K562 (cell line): ENCODE measurements around the gene PCP4L1. TPM values are rescaled to one million over a fixed set of nuclear protein-coding genes. Genes with fewer than 3 reads are reported as not detected.
A peak's percentile ranks its signal among the peaks of the same experiment; 100 is the strongest.
"Not testable (repeated sequence)": the region's sequence is repeated elsewhere in the genome, so short reads cannot be mapped to it uniquely, and the experiment has no call there.

Source experiments
- ATAC-seq: fragments of 200-7000 bp; cut with Tn5 transposase; 3 replicates; pipeline ENCODE4 v1.9.1; 2020; ENCODE audit warnings: moderate library complexity
- BruUV-seq: library from RNA; stranded (reverse); fragments of 400-500 nt; replicated peaks from 2 replicates; lab custom pipeline; 2021; lab: Mats Ljungman, UMichigan
- CTCF ChIA-PET: fragments of 300-600 bp; formaldehyde crosslinking; extraction: SDS; loops from one replicate; lab custom pipeline; 2021; ENCODE audit warnings: low intra/inter-chr PET ratio; lab: Yijun Ruan, JAX
- POLR2A ChIA-PET: fragments of 300-600, 350-650 bp; sonication (Branson Sonifier 250); formaldehyde crosslinking; extraction: SDS; loops from one replicate; lab custom pipeline; 2021; ENCODE audit warnings: antibody characterized with exemption, inconsistent platforms; lab: Yijun Ruan, JAX
- DNase-seq, 4 experiments: peaks; one replicate each; pipeline versions ENCODE4 v3.0.0 to v3.0.0-alpha.2; 2011 to 2018; ENCODE audit warnings: low spot score in 3 of 4, mixed read lengths in 3 of 4; ENCODE audit errors: extremely low read depth in 1 of 4
- FAIRE-seq: peaks from 2 replicates; lab custom pipeline; 2011; peaks lifted over from hg19 to GRCh38; lab: Jason Lieb, UNC
- H2AFZ ChIP-seq: 2 replicates; pipeline ENCODE4 v1.6.0; 2011; ENCODE audit warnings: low read depth, low read length, control low read depth, inconsistent platforms
- H3K27ac ChIP-seq: fragments of 200-600 bp; 3 replicates; pipeline ENCODE4 v1.8.0; 2011; ENCODE audit warnings: low read depth, mild to moderate bottlenecking, control low read depth, inconsistent platforms, low read length, moderate library complexity, mixed read lengths; ENCODE audit errors: extremely low read depth
- H3K27me3 ChIP-seq, 2 experiments: fragments of 300-600 bp in 1 of 2; 2 replicates in 1 of 2; 3 replicates in 1 of 2; pipeline versions ENCODE4 v1.6.0 to v1.8.0; 2011; ENCODE audit warnings: inconsistent platforms in 2 of 2, low read length in 2 of 2, mild to moderate bottlenecking in 1 of 2, mixed read lengths in 1 of 2, moderate library complexity in 1 of 2; ENCODE audit not compliant: control insufficient read depth in 2 of 2, insufficient read depth in 2 of 2
- H3K36me3 ChIP-seq: fragments of 300-600 bp; 3 replicates; pipeline ENCODE4 v1.8.0; 2011; ENCODE audit warnings: mild to moderate bottlenecking, low read length, inconsistent platforms; ENCODE audit not compliant: control insufficient read depth, insufficient read depth
- H3K4me1 ChIP-seq, 2 experiments: fragments of 200-600 bp in 1 of 2; replicated peaks in 1 of 2; 2 replicates in 1 of 2; 3 replicates in 1 of 2; pipeline versions ENCODE4 v1.5.1 to v1.8.0; 2011; ENCODE audit warnings: inconsistent platforms in 2 of 2, low read length in 2 of 2, mild to moderate bottlenecking in 1 of 2, mixed read lengths in 1 of 2, moderate library complexity in 1 of 2; ENCODE audit not compliant: control insufficient read depth in 2 of 2, insufficient read depth in 2 of 2
- H3K4me2 ChIP-seq: 2 replicates; pipeline ENCODE4 v1.6.1; 2011; ENCODE audit warnings: low read length, control low read depth, inconsistent platforms, mixed read lengths; ENCODE audit not compliant: insufficient read depth
- H3K4me3 ChIP-seq: fragments of 200-600 bp; sonication (generic), shearing (Covaris generic); 2 replicates; pipeline ENCODE4 v1.5.1; 2016; ENCODE audit warnings: control low read depth, inconsistent platforms
- H3K79me2 ChIP-seq: fragments of 200-600 bp; 3 replicates; pipeline ENCODE4 v1.8.0; 2011; ENCODE audit warnings: low read length, inconsistent platforms; ENCODE audit not compliant: control insufficient read depth, insufficient read depth
- H3K9ac ChIP-seq, 2 experiments: 2 replicates each; pipeline versions ENCODE4 v1.6.0 to v1.6.1; 2011; ENCODE audit warnings: low read depth in 2 of 2, low read length in 2 of 2, control low read depth in 1 of 2, inconsistent platforms in 1 of 2, mild to moderate bottlenecking in 1 of 2, mixed read lengths in 1 of 2; ENCODE audit not compliant: insufficient read depth in 1 of 2
- H3K9me1 ChIP-seq: one replicate; pipeline ENCODE4 v1.6.0; 2011; ENCODE audit warnings: inconsistent platforms, mild to moderate bottlenecking, low read length, moderate library complexity; ENCODE audit not compliant: control insufficient read depth, insufficient read depth
- H3K9me3 ChIP-seq: replicated peaks from 2 replicates; pipeline ENCODE4 v1.5.1; 2011; ENCODE audit warnings: low read depth, low read length, inconsistent platforms; ENCODE audit not compliant: control insufficient read depth, insufficient read depth
- H4K20me1 ChIP-seq: replicated peaks from 2 replicates; pipeline ENCODE4 v1.6.1; 2011; ENCODE audit warnings: low read length, inconsistent platforms, mixed read lengths; ENCODE audit not compliant: control insufficient read depth, insufficient read depth
- DACH1 ChIP-seq: fragments of 450-650 bp; IDR thresholded peaks from 2 replicates; pipeline ENCODE4 v1.6.1; 2018; ENCODE audit not compliant: partially characterized antibody
- ETV1 ChIP-seq: fragments of 450-650 bp; conservative IDR thresholded peaks from 2 replicates; pipeline ENCODE4 v1.6.1; 2016; ENCODE audit warnings: missing genetic modification characterization, control low read depth, low read depth, missing compliant biosample characterization
- RREB1 ChIP-seq: fragments of 250-450 bp; sonication (Bioruptor Pico); IDR thresholded peaks from 2 replicates; pipeline ENCODE4 v1.4.0; 2020
- WGBS: fragments of 100-300 bp; shearing (Covaris generic); methylation state at CpG from one replicate; pipeline ENCODE4 v1.1.6; 2016; ENCODE audit warnings: low coverage, mixed read lengths; ENCODE audit not compliant: insufficient coverage; ENCODE audit errors: missing lambda C conversion rate; 5-methylcytosine and 5-hydroxymethylcytosine counted together
- in situ Hi-C: fragments of 300-500 bp; cut with MboI; formaldehyde crosslinking; loops from 4 replicates; pipeline ENCODE4 v1.15.0; 2018; ENCODE audit warnings: inconsistent platforms, mixed read lengths
- intact Hi-C: fragments of 100-400 bp; cut with micrococcal nuclease; formaldehyde crosslinking; loops from 2 replicates; pipeline ENCODE4 v1.14.2; 2022
- polyA plus RNA-seq, 8 experiments: library from polyadenylated mRNA; depleted of rRNA in 4 of 8; stranded (reverse) in 5 of 8; unstranded in 3 of 8; fragments of >200 nt; fragmentation: Nextera tagmentation in 2 of 8; fragmentation: Illumina TruSeq in 1 of 8; extraction: Ambion mirVana in 2 of 8; extraction: Trizol in 1 of 8; gene quantifications; 2 replicates each; pipeline versions ENCODE4 v1.2.1 to v1.2.3, GENCODE V29; 2011 to 2014; ENCODE audit warnings: inconsistent platforms in 1 of 8, missing spikeins in 1 of 8
- total RNA-seq, 7 experiments: library from RNA; depleted of rRNA in 6 of 7; stranded (reverse); fragments of >200 nt in 6 of 7; fragmentation: Illumina TruSeq in 2 of 7; extraction: Trizol in 2 of 7; gene quantifications; 2 replicates each; pipeline versions ENCODE4 v1.2.1 to v1.2.3, GENCODE V29; 2011 to 2021; ENCODE audit warnings: low replicate concordance in 1 of 7

PCP4L1 gene
- total and polyA plus RNA-seq, 9 of the 15 experiments (the other 6 are each of a cell fraction or from before 2014, with no cell fraction given) = not detected

- Histone ChIP-seq H3K79me2 (peaks cover 19% of the 10 kb centered on the region), H3K4me1 (peaks cover 15 to 21% of the 10 kb centered on the region in 2 experiments; a peak in 3 of 5 replicates), H3K36me3 (peaks cover 21% of the 10 kb centered on the region)
- not testable (repeated sequence) for H3K4me2 ChIP-seq, H3K4me3 ChIP-seq, FAIRE-seq, H3K9me3 ChIP-seq, H3K27ac ChIP-seq, H2AFZ ChIP-seq, H3K9me1 ChIP-seq, H3K27me3 ChIP-seq, H3K9ac ChIP-seq, BruUV-seq, H4K20me1 ChIP-seq, DNase-seq, ATAC-seq
- ChIA-PET CTCF (interaction anchor here (1.1 to 1.3 kb wide), 2 partner anchors 15 to 150 kb away, joined by 4 to 8 read pairs; no protein-coding TSS in a partner anchor), POLR2A (interaction anchor here (0.8 to 2.0 kb wide), 3 partner anchors 11 to 142 kb away, joined by 3 to 8 read pairs (median 4); no protein-coding TSS in a partner anchor)
- 79% methylated on average over 10 of the region's 13 CpGs for whole genome bisulfite sequencing
- in situ Hi-C loops = loop anchor here (5.0 kb wide), 1 partner anchor 158 kb away; no protein-coding TSS in a partner anchor
- intact Hi-C loops = loop anchor here (1.0 to 5.0 kb wide), 4 partner anchors 14 to 143 kb away; partner anchors contain the start of genes B4GALT3 and CFAP126
- peak; percentile 33 for TF ChIP-seq DACH1
Observed at GRCh38 chr1:161224695-161225087, 33.9 kb upstream of the PCP4L1 start.

- no peaks in the 10 kb centered on the region for H3K9me1 ChIP-seq
- H3K4me3 ChIP-seq = no peak overlapping the region
- peaks cover 19% of the 10 kb centered on the region for H3K79me2 ChIP-seq
- in situ Hi-C loops (loop anchor here (5.0 kb wide), 1 partner anchor 157 kb away; no protein-coding TSS in a partner anchor), intact Hi-C loops (loop anchor here (1.0 to 5.0 kb wide), 4 partner anchors 15 to 142 kb away; partner anchors contain the start of genes B4GALT3 and CFAP126)
- peak overlapping the region; percentile 36 for H3K27ac ChIP-seq
- peak; percentile 5 for ATAC-seq
- TF ChIP-seq ETV1 (tag) (0 out of 2 replicates have a peak, but pooled peaks have one; percentile 17), RREB1 (CRISPR knock-in tag) (no peak)
- H2AFZ ChIP-seq = peak overlapping the region; percentile 99
- 48% methylated on average over 7 of the region's 7 CpGs for WGBS
- no peak for FAIRE-seq
- no peaks in the 10 kb centered on the region for H4K20me1 ChIP-seq
- BruUV-seq = no TSS peak
- peaks cover 26% of the 10 kb centered on the region for H3K36me3 ChIP-seq
- H3K9me3 ChIP-seq = no peaks in the 10 kb centered on the region
- H3K9ac ChIP-seq = peak overlapping the region in 1 of 2 experiments; percentile 18; a peak in 2 of 4 replicates
- H3K4me2 ChIP-seq = peak overlapping the region; percentile 42; the same call in 1 of the 2 replicates
- ChIA-PET POLR2A (interaction anchor here (0.7 to 2.1 kb wide), 16 partner anchors 9 to 685 kb away, joined by 3 to 9 read pairs (median 4); partner anchors contain the start of genes NDUFS2 and SDHC), CTCF (interaction anchor here (0.8 to 1.3 kb wide), 3 partner anchors 16 to 149 kb away, joined by 3 to 8 read pairs (median 4); no protein-coding TSS in a partner anchor)
- peaks cover 15 to 21% of the 10 kb centered on the region in 2 experiments; a peak in 3 of 5 replicates for H3K4me1 ChIP-seq
- no peaks in the 10 kb centered on the region for H3K27me3 ChIP-seq
- no peak for DNase-seq
Observed at GRCh38 chr1:161225178-161225533, 33.4 kb upstream of the PCP4L1 start.
